Osteocyte (in vitro differentiated cells): Measurements from ENCODE around the gene EDIL3. TPM values are rescaled to one million over a fixed set of nuclear protein-coding genes. Genes with fewer than 3 reads are reported as not detected.

ENCODE experiments used
- DNase-seq: peaks from one replicate; pipeline ENCODE4 v3.0.0; 2021; ENCODE audit warnings: mixed read lengths; ENCODE audit not compliant: unreplicated experiment; ENCODE audit errors: extremely low spot score
- H3K27ac Mint-ChIP-seq: one replicate; pipeline ENCODE4 v1.8.0; 2021; ENCODE audit warnings: mild to moderate bottlenecking, mixed read lengths; ENCODE audit not compliant: unreplicated experiment
- H3K27me3 Mint-ChIP-seq: one replicate; pipeline ENCODE4 v1.8.0; 2021; ENCODE audit warnings: mixed read lengths; ENCODE audit not compliant: unreplicated experiment
- H3K36me3 Mint-ChIP-seq: one replicate; pipeline ENCODE4 v1.8.0; 2021; ENCODE audit warnings: mixed read lengths; ENCODE audit not compliant: unreplicated experiment
- H3K4me1 Mint-ChIP-seq: one replicate; pipeline ENCODE4 v1.8.0; 2021; ENCODE audit warnings: mixed read lengths; ENCODE audit not compliant: unreplicated experiment
- H3K4me3 Mint-ChIP-seq: one replicate; pipeline ENCODE4 v1.8.0; 2021; ENCODE audit warnings: mild to moderate bottlenecking, moderate library complexity, mixed read lengths; ENCODE audit not compliant: unreplicated experiment
- H3K9me3 Mint-ChIP-seq: one replicate; pipeline ENCODE4 v1.8.0; 2021; ENCODE audit warnings: mixed read lengths; ENCODE audit not compliant: unreplicated experiment
- CTCF ChIP-seq: fragments of 200-600 bp; sonication (generic); IDR thresholded peaks from 2 replicates; pipeline ENCODE4 v1.5.0; 2021; ENCODE audit warnings: antibody characterized with exemption, mild to moderate bottlenecking, moderate library complexity
- total RNA-seq: library from RNA; stranded (reverse); gene quantifications from 2 replicates; pipeline ENCODE4 v1.2.1, GENCODE V29; 2021

EDIL3 gene
- total RNA-seq, 1 donor from 2014 or later = 470 TPM

DNA sequence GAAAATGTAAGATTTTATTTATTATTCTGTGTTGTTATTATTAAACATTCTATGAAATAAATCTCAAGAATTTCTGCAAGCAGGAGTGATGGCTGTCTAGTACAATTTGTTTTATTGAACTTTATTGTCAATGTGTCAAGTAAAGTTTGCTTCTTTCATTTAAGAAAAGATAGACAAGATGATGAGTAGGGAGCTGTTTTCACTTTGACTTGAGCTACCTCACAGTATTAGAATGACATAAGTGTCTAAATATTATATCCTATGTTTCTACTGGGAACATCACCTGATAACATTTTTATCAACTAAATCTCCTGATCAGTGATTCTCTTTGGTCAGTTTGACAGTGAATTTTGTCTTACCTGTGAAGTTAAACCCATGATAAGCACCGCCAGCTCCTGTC lies 12.7 kb upstream of the EDIL3 start:
- H3K27ac Mint-ChIP-seq = no peak overlapping the region
- peaks cover 27% of the 10 kb centered on the region for H3K4me1 Mint-ChIP-seq

GRCh38 chr5:84393969-84394368 lies 9.3 kb upstream of the EDIL3 start:
- Mint-ChIP-seq H3K27ac (peak overlapping the region; percentile 88), H3K27me3 (no peaks in the 10 kb centered on the region), H3K9me3 (no peaks in the 10 kb centered on the region), H3K4me1 (peaks cover 42% of the 10 kb centered on the region), H3K4me3 (peak overlapping the region; percentile 23), H3K36me3 (peaks cover 21% of the 10 kb centered on the region)
- no peak for TF ChIP-seq CTCF
- DNase-seq = no peak

More for the DNA sequence above, 12.7 kb upstream of the EDIL3 start:
- no peak overlapping the region for H3K4me3 Mint-ChIP-seq
- H3K9me3 Mint-ChIP-seq = no peaks in the 10 kb centered on the region
- DNase-seq = no peak
- peaks cover 8% of the 10 kb centered on the region for H3K36me3 Mint-ChIP-seq
- no peak for TF ChIP-seq CTCF
- no peaks in the 10 kb centered on the region for H3K27me3 Mint-ChIP-seq

DNA sequence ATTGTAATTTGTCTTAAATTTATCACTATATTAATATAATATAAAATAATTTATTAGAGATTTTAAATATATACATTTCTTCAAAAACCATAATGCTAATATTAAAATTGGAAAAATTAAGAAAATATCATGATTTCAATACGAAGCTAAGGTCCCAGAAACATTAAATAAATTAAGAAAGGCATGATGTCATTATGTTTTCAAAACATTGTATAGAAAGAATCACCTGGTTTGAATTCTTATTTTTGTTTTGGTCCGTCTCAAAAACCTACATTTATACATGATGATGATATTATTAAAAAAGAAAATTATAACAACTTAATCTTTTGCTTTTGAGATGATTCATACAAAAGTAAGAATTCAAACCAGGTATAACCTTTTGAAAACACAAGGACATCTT lies 8.2 kb upstream of the EDIL3 start:
- TF ChIP-seq CTCF = no peak
- Mint-ChIP-seq H3K27ac (peak overlapping the region; percentile 56), H3K27me3 (no peaks in the 10 kb centered on the region), H3K4me3 (no peak overlapping the region), H3K4me1 (peaks cover 41% of the 10 kb centered on the region), H3K36me3 (peaks cover 30% of the 10 kb centered on the region), H3K9me3 (no peaks in the 10 kb centered on the region)
- no peak for DNase-seq

- Mint-ChIP-seq H3K4me3 (peak overlapping the region; percentile 95), H3K9me3 (no peaks in the 10 kb centered on the region), H3K36me3 (peaks cover 28% of the 10 kb centered on the region), H3K4me1 (peaks cover 39% of the 10 kb centered on the region), H3K27ac (peak overlapping the region; percentile 93), H3K27me3 (no peaks in the 10 kb centered on the region)
- TF ChIP-seq CTCF = no peak
- no peak for DNase-seq
Observed at GRCh38 chr5:84385705-84386104, 1.0 kb upstream of the EDIL3 start.

DNA sequence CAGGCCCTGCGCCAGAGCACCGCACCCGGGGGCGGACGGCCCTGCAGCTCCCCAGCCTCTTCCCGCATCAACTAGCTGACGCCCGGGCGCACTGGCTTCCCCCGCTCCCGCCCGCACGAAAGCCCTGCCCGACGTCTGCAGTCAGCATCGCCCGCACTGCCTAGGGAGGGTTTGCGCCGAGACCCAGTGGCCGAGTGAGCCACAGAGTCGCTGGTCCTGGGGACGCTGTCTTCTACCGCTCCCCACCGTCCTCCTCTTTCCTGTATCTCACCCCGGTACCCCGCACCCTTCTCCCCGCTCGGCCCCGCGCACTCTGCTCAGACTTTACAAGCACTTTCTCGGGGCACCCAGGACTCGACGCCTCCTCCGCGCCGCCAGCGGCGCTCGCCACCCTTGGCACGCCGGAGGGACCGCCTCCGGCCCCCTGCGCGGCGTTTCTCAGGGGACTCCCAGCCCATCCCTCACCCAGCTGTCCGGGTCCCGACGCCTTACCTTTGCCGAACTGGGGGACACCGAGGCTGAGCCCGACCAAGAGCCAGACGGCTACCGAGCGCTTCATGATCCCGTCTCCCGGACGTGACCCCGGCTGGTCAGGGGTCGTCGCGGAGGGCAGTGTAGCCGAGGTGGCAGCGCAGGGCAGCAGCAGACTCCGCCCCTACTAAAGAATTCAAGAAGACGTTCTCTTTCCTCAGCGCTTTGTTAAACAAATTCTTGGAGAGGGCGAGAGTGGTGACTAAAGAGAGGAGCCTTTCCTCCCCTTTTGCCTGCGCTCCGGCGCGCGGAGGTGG lies 670 bp downstream of the EDIL3 start:
- Mint-ChIP-seq H3K36me3 (peaks cover 14% of the 10 kb centered on the region), H3K27me3 (no peaks in the 10 kb centered on the region), H3K9me3 (no peaks in the 10 kb centered on the region), H3K4me3 (peak overlapping the region; percentile 95), H3K27ac (peak overlapping the region; percentile 99), H3K4me1 (peaks cover 38% of the 10 kb centered on the region)
- TF ChIP-seq CTCF = no peak
- DNase-seq = peak; percentile 86
